Smooth muscle cell of trachea (primary cell): Measurements from ENCODE around the gene RP9. TPM values are rescaled to one million over a fixed set of nuclear protein-coding genes. Genes with fewer than 3 reads are reported as not detected.

ENCODE experiments used
- total RNA-seq: library from RNA; depleted of rRNA; stranded (reverse); fragments of >200 nt; gene quantifications from 2 replicates; pipeline ENCODE4 v1.2.1, GENCODE V29; 2014

The RP9 gene, protein sequence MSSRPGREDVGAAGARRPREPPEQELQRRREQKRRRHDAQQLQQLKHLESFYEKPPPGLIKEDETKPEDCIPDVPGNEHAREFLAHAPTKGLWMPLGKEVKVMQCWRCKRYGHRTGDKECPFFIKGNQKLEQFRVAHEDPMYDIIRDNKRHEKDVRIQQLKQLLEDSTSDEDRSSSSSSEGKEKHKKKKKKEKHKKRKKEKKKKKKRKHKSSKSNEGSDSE
- 6.8 and 7.7 TPM in 2 replicates for total RNA-seq

DNA sequence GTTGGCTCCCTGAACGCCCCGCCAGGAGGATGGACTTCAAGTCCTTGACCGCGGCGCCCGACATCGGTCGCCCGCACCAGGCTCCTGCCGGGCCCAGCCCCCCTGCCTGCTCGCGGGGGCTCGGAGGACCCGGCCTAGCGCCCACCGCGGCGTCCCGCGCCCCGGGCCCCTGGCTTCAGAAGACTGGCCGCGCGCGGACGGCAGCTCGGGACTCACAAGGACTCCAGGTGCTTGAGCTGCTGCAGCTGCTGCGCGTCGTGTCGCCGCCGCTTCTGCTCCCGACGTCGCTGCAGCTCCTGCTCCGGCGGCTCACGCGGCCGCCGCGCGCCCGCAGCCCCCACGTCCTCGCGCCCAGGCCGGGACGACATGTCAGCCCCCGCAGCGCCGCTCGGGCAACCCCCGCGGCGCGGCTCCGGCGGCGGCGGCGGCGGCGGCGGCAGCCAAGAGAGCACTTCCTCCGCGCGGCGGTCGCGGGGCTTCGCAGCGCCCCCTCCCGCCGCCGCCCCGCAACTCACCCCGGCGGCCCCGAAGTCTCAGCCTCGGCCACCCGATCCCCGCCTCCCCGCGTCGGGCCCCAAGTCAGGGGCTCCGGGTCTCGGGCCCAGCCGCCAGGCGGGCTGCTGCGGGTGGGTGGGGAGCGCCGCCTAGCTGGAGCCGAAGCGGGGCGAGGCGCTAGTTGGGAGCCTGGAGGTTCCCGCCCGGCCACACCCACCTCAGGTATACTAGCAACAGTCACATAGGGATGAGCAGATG lies at the start of gene RP9:
Gene RP9 (minus strand): TSS at position 400 of the 753 bp plus-strand sequence. CDS start 32 bp downstream, at position 368.

DNA sequence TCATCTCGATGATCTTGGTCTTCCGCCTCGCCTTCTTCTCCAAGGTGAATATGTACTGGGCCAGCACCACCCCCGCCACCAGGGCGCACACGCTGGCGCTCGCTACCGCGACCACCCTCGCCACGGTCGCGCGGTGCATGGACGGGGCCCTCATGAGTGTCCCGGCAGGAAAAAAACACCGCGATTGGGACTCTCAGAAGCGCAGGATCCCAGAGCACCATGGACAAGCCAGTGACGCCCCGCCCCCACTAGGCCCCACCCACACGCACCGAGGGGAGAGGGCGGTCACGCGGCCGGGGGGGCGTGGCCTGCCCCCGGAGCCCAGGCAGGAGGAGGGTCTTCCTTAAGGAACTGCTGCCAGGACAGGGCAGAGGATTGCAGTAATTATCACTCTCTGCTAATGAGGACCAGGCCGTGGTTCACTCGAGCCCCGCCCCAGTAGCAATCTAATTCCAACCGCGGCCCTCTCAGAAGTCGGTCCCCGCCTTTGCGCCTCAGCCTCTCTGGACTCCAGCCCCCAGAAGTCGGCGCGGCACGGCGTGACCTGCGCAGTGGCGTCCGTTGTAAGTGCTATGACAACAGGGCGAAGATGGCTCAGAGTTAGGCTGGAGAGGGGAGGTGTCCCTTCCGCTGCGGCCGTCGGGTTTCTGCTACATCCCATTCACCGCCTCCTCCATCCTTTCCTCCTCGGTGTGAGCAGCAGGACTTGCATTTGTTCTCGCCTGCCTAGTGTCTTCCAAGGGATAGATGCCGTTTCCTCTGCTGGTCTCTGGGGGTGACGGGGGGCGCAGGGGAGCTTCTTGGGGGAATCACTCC lies 20.0 kb upstream of the RP9 start, which contains the start of gene BBS9:
Gene BBS9 (plus strand): TSS at position 575 of the 816 bp plus-strand sequence. CDS start 16,689 bp downstream, outside the sequence.

DNA sequence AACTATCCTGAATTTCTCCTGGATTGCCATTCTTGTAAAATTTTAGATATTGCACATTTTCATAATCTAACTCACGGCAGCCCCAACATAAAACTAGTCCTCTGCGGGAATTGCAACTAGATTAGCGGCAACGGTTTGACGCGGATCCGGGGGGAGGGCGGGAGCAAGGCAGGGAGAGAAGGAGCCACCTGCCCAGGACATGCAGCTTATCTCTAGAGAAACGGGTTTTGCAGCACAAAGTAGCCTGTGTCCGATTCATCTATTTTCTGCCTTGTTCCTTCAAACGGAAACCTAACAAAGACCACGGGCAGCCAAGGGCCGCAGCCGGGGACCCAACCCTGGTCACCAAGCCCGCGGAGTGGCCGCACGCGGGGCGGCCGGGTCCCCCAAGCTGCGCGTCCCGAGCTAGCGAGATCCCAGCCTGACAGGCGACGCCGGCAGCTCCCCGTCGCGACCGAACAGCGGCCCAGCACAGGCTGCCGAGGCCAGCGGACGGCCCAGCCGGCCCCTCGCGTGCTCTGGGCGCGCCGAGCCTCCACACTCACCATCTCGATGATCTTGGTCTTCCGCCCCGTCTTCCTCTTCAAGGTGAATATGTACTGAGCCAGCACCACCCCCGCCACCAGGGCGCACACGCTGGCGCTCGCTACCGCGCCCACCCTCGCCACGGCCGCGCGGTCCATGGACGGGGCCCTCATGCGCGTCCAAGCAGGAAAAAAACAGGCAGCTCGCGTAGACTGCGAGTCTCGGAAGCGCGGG lies 47.0 kb downstream of the RP9 start, which contains the start of gene NT5C3A:
Gene NT5C3A (minus strand): TSS at position 754 of the 759 bp plus-strand sequence. CDS start 71 bp downstream, at position 683.

Other genes starting within 250 kb of the RP9 start
- gene KBTBD2, start 217.6 kb downstream of the RP9 start, total RNA-seq, result 28.4 and 38.8 TPM in 2 replicates
- 346 and 372 TPM in 2 replicates for gene FKBP9, start 152.0 kb downstream of the RP9 start, total RNA-seq
- 11.9 and 21.1 TPM in 2 replicates for gene NT5C3A, start 46.6 kb downstream of the RP9 start, total RNA-seq
- gene BBS9, start 20.2 kb upstream of the RP9 start, total RNA-seq, result 29.4 and 29.8 TPM in 2 replicates